Sigmoid colon (tissue), 4 donors: ENCODE results near the gene HMG20A.

Experiments used
- CTCF ChIP-seq, 4 experiments: fragments of 450-650 bp in 3 of 4; fragments of 200-600 bp in 1 of 4; IDR thresholded peaks; one replicate each; pipeline ENCODE4 v1.5.1; 2016 to 2019; ENCODE audit warnings: antibody characterized with exemption in 4 of 4, mild to moderate bottlenecking in 3 of 4, moderate library complexity in 2 of 4
- POLR2A ChIP-seq, 2 donors: fragments of 450-650 bp; IDR thresholded peaks; one replicate each; pipeline ENCODE4 v1.6.1; 2016; ENCODE audit warnings: antibody characterized with exemption in 2 of 2, mild to moderate bottlenecking in 2 of 2, moderate library complexity in 2 of 2
- POLR2AphosphoS5 ChIP-seq, 4 donors: sonication (generic); formaldehyde crosslinking; IDR thresholded peaks; one replicate each; pipeline ENCODE4 v1.6.1; 2017; ENCODE audit warnings: antibody characterized with exemption in 4 of 4

- no peak for TF ChIP-seq CTCF (IDR thresholded peaks at IDR 0.05)
- TF ChIP-seq POLR2AphosphoS5 (IDR thresholded peaks at IDR 0.05): no peak
- TF ChIP-seq POLR2A (IDR thresholded peaks at IDR 0.05): no peak
Measured at GRCh38 chr15:77426871-77427270, 6.2 kb downstream of the HMG20A start.
